GM10266 (cell line): Measurements from ENCODE around the gene SEPTIN5.

ENCODE experiments used
- DNase-seq: peaks from one replicate; pipeline ENCODE4 v3.0.0; 2012; ENCODE audit errors: extremely low spot score
- CTCF ChIP-seq: IDR thresholded peaks from 2 replicates; pipeline ENCODE4 v1.5.1; 2012; ENCODE audit warnings: mild to moderate bottlenecking, low read depth; ENCODE audit not compliant: control insufficient read depth, insufficient read depth; ENCODE audit errors: missing control alignments

The SEPTIN5 gene

DNA sequence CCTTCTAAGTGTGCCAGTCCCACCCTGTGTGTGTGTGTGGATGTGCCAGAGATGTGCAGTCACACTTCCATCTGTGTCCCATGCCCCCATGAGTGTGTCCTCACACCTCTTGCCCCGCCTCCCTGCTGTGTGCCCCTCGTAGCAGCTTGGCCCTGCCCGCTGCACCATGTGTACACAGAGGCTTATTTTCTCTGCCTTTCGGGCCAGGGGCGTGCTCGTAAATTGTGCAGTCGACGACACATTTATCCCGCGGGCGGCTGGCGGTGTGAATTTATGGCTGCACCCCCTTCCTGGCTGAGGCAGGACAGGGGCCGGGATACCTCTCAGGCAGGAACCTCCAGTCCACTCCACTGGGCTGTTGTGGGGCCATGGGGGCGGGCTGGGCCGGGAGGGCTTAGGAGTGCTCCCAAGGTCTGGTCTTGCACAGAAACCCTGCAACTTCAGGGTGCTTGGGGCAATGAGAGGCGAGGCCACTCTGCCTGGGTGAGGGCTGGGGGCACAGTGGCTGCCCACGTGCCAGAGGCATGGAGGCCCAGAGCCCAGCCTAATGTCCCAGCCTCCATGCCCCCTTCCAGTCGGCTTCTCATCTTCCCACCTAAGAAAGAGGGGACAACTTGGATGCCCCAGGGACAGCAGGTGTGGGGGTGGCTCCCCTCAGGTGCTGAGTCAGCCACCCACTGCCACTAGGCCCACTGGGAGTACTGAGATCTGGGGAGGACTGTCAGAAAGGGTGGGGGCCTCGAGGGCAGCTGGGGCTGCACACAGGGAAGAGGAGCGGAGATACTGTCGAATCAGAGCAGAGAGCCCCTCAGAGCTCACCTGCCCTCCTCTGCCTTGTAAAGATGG lies 21.6 kb downstream of the SEPTIN5 start:
- no peak for DNase-seq
- no peak for TF ChIP-seq CTCF

DNA sequence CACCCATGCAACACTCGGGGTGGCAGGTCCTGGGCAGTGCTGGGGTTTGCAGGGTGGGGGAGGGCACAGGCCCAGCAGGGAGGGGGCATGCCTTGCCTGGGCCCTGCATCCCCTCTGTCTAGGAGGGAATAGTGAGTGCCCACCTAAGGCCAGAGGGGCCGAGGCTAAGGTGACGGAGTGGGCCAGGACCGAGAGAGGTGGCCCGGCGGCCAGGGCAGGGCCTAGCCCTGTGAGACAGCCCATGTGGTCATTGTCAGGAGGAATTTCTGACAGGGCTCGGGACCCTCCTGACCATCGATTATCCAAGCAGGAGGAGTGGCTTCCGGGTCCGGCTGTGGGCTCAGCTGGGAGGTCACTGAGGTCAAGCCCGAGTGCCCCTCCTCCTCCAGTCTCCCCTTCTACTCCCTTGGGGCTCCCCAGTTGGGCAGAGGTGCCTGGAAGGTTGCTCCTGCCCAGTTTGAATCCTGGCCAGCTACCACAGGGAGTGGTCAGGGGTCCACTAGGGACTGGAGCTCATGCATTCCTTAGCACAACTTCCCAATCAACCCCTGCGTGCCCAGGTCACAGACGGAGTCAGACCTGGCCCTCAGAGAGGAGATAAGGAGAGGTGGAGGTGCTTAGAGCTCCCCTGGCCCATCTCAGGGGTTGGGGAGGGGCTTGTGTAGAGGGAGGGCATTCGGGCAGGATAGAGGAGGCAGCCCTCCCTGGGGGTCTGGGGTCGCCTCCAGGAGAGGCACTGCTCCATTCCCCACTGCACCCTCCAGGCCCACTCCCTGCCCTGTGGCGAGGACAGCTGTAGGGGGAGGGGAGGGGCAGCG lies 23.8 kb downstream of the SEPTIN5 start:
- DNase-seq: no peak
- TF ChIP-seq CTCF: no peak

- no peak for DNase-seq
- no peak for TF ChIP-seq CTCF
These were observed 24.6 kb downstream of the SEPTIN5 start for GRCh38 chr22:19738664-19739447.

DNA sequence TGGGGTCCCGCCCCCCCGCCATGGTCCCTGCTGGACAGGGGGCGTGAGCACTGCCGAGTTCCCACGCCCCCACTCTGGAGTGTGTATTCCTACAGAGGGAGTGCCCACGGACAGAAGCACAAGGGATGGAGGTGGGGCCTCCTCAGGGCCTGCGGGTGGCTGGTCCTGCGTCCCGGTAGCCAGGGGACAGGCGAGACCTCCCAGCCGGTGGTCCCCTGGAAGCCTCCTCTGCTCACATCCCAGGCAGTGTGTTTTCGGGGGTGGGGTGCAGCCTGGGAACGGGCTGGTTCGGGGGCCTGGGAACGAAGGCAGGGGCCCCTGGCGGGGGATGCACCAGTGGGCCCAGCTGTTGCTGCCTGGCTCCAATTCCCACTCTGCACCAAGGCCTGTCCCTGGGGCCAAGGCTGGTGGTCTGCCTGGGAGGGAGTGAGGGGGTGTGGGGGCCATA lies 25.2 kb downstream of the SEPTIN5 start:
- no peak for TF ChIP-seq CTCF
- no peak for DNase-seq

DNA sequence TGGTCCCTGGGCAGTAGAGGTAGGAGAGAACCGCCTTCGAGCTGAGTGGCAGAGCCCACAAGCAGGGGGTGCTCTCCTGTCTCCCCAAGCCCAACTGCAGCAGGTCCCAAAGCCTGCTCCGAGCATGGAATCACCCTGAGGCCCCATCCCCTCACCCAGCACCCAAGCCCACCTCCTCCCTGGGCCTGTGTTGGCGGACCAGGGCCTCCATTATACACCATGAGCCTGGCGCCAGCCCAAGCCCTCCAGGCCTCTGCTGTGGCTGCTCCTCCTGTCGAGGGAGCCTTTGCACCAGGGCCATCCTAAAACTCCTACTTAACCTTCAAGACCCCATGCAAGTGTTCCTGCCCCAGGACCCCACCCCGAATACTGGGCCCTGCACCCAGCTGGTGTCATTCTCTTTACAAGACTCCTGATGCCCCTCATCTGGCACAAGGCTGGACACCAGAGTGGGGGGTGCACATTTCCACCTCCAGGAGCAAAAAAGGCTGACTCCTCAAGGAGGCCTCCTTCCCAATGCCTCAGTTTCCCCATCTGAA lies 25.7 kb downstream of the SEPTIN5 start:
- DNase-seq: no peak
- TF ChIP-seq CTCF: no peak

DNA sequence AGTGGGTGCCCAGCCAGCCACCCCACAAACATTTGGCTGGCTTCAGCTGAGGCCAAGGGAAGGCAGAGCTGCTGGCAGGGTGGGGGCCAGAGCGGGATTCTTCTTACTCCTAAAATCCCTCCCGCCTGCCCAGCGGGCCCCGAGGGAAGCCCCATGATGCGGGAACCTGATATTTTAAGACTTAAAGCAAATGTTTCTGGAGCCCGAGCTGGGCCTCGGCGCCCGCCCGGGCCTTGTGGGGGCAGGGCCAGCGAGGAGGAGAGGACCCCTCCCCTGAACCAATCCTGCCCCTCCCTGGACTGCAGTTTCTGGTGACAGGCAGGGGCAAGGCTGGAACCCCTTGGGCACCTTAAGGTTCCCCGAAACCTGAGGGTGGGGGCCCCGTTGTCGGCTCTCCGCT lies 26.3 kb downstream of the SEPTIN5 start:
- DNase-seq: no peak
- TF ChIP-seq CTCF: no peak
